GM23248 (cell line): Measurements from ENCODE around the gene AKR1A1.
"Not testable (repeated sequence)": the region's sequence is repeated elsewhere in the genome, so short reads cannot be mapped to it uniquely, and the experiment has no call there.

ENCODE experiments used
- EZH2 ChIP-seq: fragments of 200-600 bp; sonication (generic); IDR thresholded peaks from 2 replicates; pipeline ENCODE4 v1.6.1; 2018; ENCODE audit warnings: antibody characterized with exemption, mild to moderate bottlenecking; ENCODE audit not compliant: insufficient read depth, poor library complexity, severe bottlenecking
- EZH2phosphoT487 ChIP-seq: fragments of 200-600 bp; sonication (generic); IDR thresholded peaks from 2 replicates; pipeline ENCODE4 v1.6.1; 2018; ENCODE audit warnings: antibody characterized with exemption, moderate library complexity, mild to moderate bottlenecking, low read depth; ENCODE audit not compliant: insufficient read depth

- TF ChIP-seq EZH2phosphoT487, EZH2: not testable (repeated sequence)
Observed at GRCh38 chr1:45519774-45520173, 30.9 kb upstream of the AKR1A1 start.
